Common myeloid progenitor, CD34-positive (primary cell): ENCODE measurements around the gene PLXNB1.
A peak's percentile ranks its signal among the peaks of the same experiment; 100 is the strongest.

Experiments used
- CTCF ChIA-PET: fragments of 350-600 bp; sonication (Branson Sonifier 250); formaldehyde crosslinking; loops from one replicate; lab custom pipeline; 2021; ENCODE audit warnings: antibody characterized with exemption; lab: Charles Lee
- POLR2A ChIA-PET: fragments of 350-600 bp; sonication (Branson Sonifier 250); formaldehyde crosslinking; loops from one replicate; lab custom pipeline; 2021; ENCODE audit warnings: antibody characterized with exemption; lab: Charles Lee
- DNase-seq, 3 donors: peaks; one replicate each; pipeline versions ENCODE4 v3.0.0 to v3.0.0-alpha.2; 2013
- H3K27ac ChIP-seq, 2 experiments: 1 replicate in 1 of 2; 2 replicates in 1 of 2; pipeline ENCODE4 v1.7.0; 2013; ENCODE audit warnings: inconsistent platforms in 2 of 2, low read length in 2 of 2, mild to moderate bottlenecking in 2 of 2, low read depth in 1 of 2, moderate library complexity in 1 of 2; ENCODE audit not compliant: severe bottlenecking in 2 of 2, insufficient read depth in 1 of 2, poor library complexity in 1 of 2
- H3K27me3 ChIP-seq, 5 experiments: replicated peaks in 2 of 5; 1 replicate in 3 of 5; 2 replicates in 2 of 5; pipeline versions ENCODE4 v1.6.1 to v1.7.0; 2013; ENCODE audit warnings: low read length in 4 of 5, mild to moderate bottlenecking in 2 of 5, moderate library complexity in 2 of 5, inconsistent platforms in 1 of 5; ENCODE audit not compliant: insufficient read depth in 5 of 5, control insufficient read depth in 4 of 5
- H3K36me3 ChIP-seq, 4 experiments: 1 replicate in 2 of 4; 2 replicates in 2 of 4; pipeline versions ENCODE4 v1.6.1 to v1.7.0; 2013; ENCODE audit warnings: low read length in 3 of 4, control low read depth in 1 of 4, mild to moderate bottlenecking in 1 of 4; ENCODE audit not compliant: control insufficient read depth in 4 of 4, insufficient read depth in 4 of 4
- H3K4me1 ChIP-seq, 4 experiments: 1 replicate in 3 of 4; 2 replicates in 1 of 4; pipeline versions ENCODE4 v1.6.1 to v1.7.1; 2013; ENCODE audit warnings: low read length in 3 of 4, mild to moderate bottlenecking in 3 of 4, control low read depth in 1 of 4, inconsistent platforms in 1 of 4, moderate library complexity in 1 of 4; ENCODE audit not compliant: control insufficient read depth in 4 of 4, insufficient read depth in 4 of 4; ENCODE audit errors: control extremely low read depth in 1 of 4
- H3K4me3 ChIP-seq, 7 experiments: 1 replicate in 4 of 7; 2 replicates in 3 of 7; pipeline versions ENCODE4 v1.5.1 to v1.7.0; 2013; ENCODE audit warnings: mild to moderate bottlenecking in 7 of 7, low read length in 6 of 7, moderate library complexity in 6 of 7, inconsistent platforms in 2 of 7, low read depth in 2 of 7, control low read depth in 1 of 7; ENCODE audit not compliant: insufficient read depth in 4 of 7, control insufficient read depth in 1 of 7; ENCODE audit errors: extremely low read depth in 1 of 7
- H3K9me3 ChIP-seq, 5 experiments: 1 replicate in 4 of 5; 2 replicates in 1 of 5; pipeline versions ENCODE4 v1.6.1 to v1.7.1; 2013; ENCODE audit warnings: low read length in 4 of 5, mild to moderate bottlenecking in 2 of 5, inconsistent platforms in 1 of 5, low read depth in 1 of 5, moderate library complexity in 1 of 5; ENCODE audit not compliant: control insufficient read depth in 4 of 5, insufficient read depth in 2 of 5; ENCODE audit errors: control extremely low read depth in 1 of 5
- WGBS: methylation state at CpG from one replicate; pipeline ENCODE4 v1.1.5; 2013; ENCODE audit not compliant: insufficient coverage; 5-methylcytosine and 5-hydroxymethylcytosine counted together

Gene PLXNB1

GRCh38 chr3:48456456-48456855 lies 26.6 kb upstream of the PLXNB1 start:
- Histone ChIP-seq H3K36me3 (peaks cover 27 to 85% (median 59%) of the 10 kb centered on the region in 4 experiments), H3K4me1 (no peaks in the 10 kb centered on the region), H3K27me3 (no peaks in the 10 kb centered on the region), H3K4me3 (no peak overlapping the region), H3K27ac (no peak overlapping the region), H3K9me3 (no peaks in the 10 kb centered on the region)
- ChIA-PET POLR2A (interaction anchor here (0.6 to 0.7 kb wide), 2 partner anchors 84 to 316 kb away, joined by 4 to 9 read pairs; no protein-coding TSS in a partner anchor), CTCF (interaction anchor here (1.8 to 2.8 kb wide), 3 partner anchors 9 to 21 kb away, joined by 4 to 12 read pairs (median 9); partner anchors contain the start of gene ATRIP)
- DNase-seq = no peak
- WGBS = 100% methylated on average over 1 of the region's 1 CpG

GRCh38 chr3:48451270-48451669 lies 21.4 kb upstream of the PLXNB1 start:
- no peak overlapping the region for H3K4me3 ChIP-seq
- CTCF ChIA-PET = interaction anchor here (0.7 to 2.4 kb wide), 4 partner anchors 8 to 21 kb away, joined by 3 to 8 read pairs (median 4); partner anchors contain the start of genes CCDC51 and TMA7
- no peak overlapping the region for H3K27ac ChIP-seq
- H3K4me1 ChIP-seq = peaks cover 6 to 14% (median 11%) of the 10 kb centered on the region in 4 experiments
- H3K9me3 ChIP-seq = no peaks in the 10 kb centered on the region
- 100% methylated on average over 1 of the region's 1 CpG for WGBS
- DNase-seq = no peak
- peaks cover 14 to 47% (median 31%) of the 10 kb centered on the region in 4 experiments for H3K36me3 ChIP-seq
- H3K27me3 ChIP-seq = no peaks in the 10 kb centered on the region
- POLR2A ChIA-PET = no interaction called here

GRCh38 chr3:48446425-48447193 lies 16.7 kb upstream of the PLXNB1 start, which contains the start of gene ATRIP:
TSS of gene ATRIP (plus strand) at chr3:48446737. CDS start at chr3:48446846, 109 bp downstream.
- peak within 1 kb of the TSS; percentile 80 to 96 (median 92) for H3K4me3 ChIP-seq
- POLR2A ChIA-PET = interaction anchor here (0.6 to 1.5 kb wide), 4 partner anchors 11 to 19 kb away, joined by 3 to 5 read pairs (median 4); a partner anchor contains a TSS
- DNase-seq = peak; percentile 85 to 89 (median 89)
- no peaks in the 10 kb centered on the region for H3K27me3 ChIP-seq
- peaks cover 13 to 28% (median 22%) of the 10 kb centered on the region in 4 experiments for H3K4me1 ChIP-seq
- WGBS = under 1% methylated on average over 73 of the region's 91 CpGs
- H3K9me3 ChIP-seq = no peaks in the 10 kb centered on the region
- CTCF ChIA-PET = interaction anchor here (0.7 to 2.8 kb wide), 7 partner anchors 10 to 60 kb away, joined by 3 to 9 read pairs (median 4); no protein-coding TSS in a partner anchor
- peak within 1 kb of the TSS in 1 of 2 experiments; percentile 80 for H3K27ac ChIP-seq
- H3K36me3 ChIP-seq = peaks cover 8 to 27% (median 18%) of the 10 kb centered on the region in 4 experiments

GRCh38 chr3:48446043-48446424 lies 16.1 kb upstream of the PLXNB1 start:
- CTCF ChIA-PET = interaction anchor here (0.7 to 2.7 kb wide), 7 partner anchors 10 to 103 kb away, joined by 3 to 12 read pairs (median 5); no protein-coding TSS in a partner anchor
- POLR2A ChIA-PET = interaction anchor here (0.5 to 1.2 kb wide), 4 partner anchors 10 to 118 kb away, joined by 3 to 5 read pairs (median 4); no protein-coding TSS in a partner anchor

GRCh38 chr3:48445277-48445882 lies 15.5 kb upstream of the PLXNB1 start:
- ChIA-PET CTCF (interaction anchor here (0.6 to 2.7 kb wide), 8 partner anchors 9 to 213 kb away, joined by 3 to 12 read pairs (median 4); no protein-coding TSS in a partner anchor), POLR2A (interaction anchor here (0.5 to 0.7 kb wide), 3 partner anchors 31 to 1892 kb away, joined by 3 to 4 read pairs (median 3); no protein-coding TSS in a partner anchor)
- Histone ChIP-seq H3K36me3 (peaks cover 4 to 26% (median 14%) of the 10 kb centered on the region in 4 experiments), H3K27ac (no peak overlapping the region), H3K27me3 (no peaks in the 10 kb centered on the region), H3K9me3 (no peaks in the 10 kb centered on the region), H3K4me1 (peaks cover 19 to 40% (median 30%) of the 10 kb centered on the region in 4 experiments), H3K4me3 (peak overlapping the region in 5 of 7 experiments; percentile 84 to 96 (median 92))
- no peak for DNase-seq
- 96% methylated on average over 4 of the region's 6 CpGs for WGBS

More at GRCh38 chr3:48446043-48446424, 16.1 kb upstream of the PLXNB1 start:
- H3K4me1 ChIP-seq = peaks cover 19 to 34% (median 27%) of the 10 kb centered on the region in 4 experiments
- peak overlapping the region in 1 of 2 experiments; percentile 80 for H3K27ac ChIP-seq
- no peak for DNase-seq
- H3K27me3 ChIP-seq = no peaks in the 10 kb centered on the region
- H3K9me3 ChIP-seq = no peaks in the 10 kb centered on the region
- H3K4me3 ChIP-seq = peak overlapping the region; percentile 80 to 96 (median 92)
- peaks cover 4 to 27% (median 16%) of the 10 kb centered on the region in 4 experiments for H3K36me3 ChIP-seq
- WGBS = 23% methylated on average over 4 of the region's 6 CpGs

- peaks cover 4 to 23% (median 14%) of the 10 kb centered on the region in 4 experiments for H3K36me3 ChIP-seq
- no peaks in the 10 kb centered on the region for H3K9me3 ChIP-seq
- no peaks in the 10 kb centered on the region for H3K27me3 ChIP-seq
- POLR2A ChIA-PET = no interaction called here
- 83% methylated on average over 4 of the region's 6 CpGs for WGBS
- peak overlapping the region in 1 of 2 experiments; percentile 88 for H3K27ac ChIP-seq
- CTCF ChIA-PET = interaction anchor here (0.6 to 1.0 kb wide), 4 partner anchors 25 to 180 kb away, joined by 3 to 4 read pairs (median 3); partner anchors contain the start of gene TMEM89
- peak overlapping the region in 2 of 7 experiments; percentile 84 to 95 for H3K4me3 ChIP-seq
- DNase-seq = no peak
- peaks cover 14 to 41% (median 25%) of the 10 kb centered on the region in 4 experiments for H3K4me1 ChIP-seq
Measured at GRCh38 chr3:48441940-48442339, 12.1 kb upstream of the PLXNB1 start.
